Stimulated activated CD4-positive, alpha-beta T cell treated with anti-CD3 and anti-CD28 coated beads, Interleukin-15, amount 100 ng/mL, for 1 hour (primary cell): ENCODE results near the gene ITPR2.

ENCODE experiments used
- DNase-seq, 2 donors: peaks; one replicate each; pipeline ENCODE4 v3.0.0-alpha.2; 2020; ENCODE audit warnings: low read depth in 1 of 2, low spot score in 1 of 2

Gene ITPR2

DNA sequence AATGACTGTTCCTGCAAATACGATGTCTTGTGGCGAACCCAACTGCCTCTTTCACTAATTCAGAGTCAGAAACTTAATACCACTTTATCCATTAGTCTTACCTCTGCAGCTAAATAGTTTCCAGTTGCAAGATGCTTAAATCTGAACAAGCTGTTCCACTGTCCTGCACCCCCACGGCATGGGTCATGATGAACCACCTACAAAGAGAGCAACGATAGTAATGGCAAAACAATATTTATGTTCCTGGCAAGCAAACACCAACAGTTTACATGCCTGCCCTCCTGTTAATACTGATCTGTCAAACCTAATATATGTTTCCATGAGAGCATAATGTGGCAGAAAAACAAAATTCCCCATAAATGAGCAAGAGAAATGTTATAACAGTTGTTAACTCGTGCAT is 121.9 kb downstream of the ITPR2 start:
- DNase-seq = no peak

DNA sequence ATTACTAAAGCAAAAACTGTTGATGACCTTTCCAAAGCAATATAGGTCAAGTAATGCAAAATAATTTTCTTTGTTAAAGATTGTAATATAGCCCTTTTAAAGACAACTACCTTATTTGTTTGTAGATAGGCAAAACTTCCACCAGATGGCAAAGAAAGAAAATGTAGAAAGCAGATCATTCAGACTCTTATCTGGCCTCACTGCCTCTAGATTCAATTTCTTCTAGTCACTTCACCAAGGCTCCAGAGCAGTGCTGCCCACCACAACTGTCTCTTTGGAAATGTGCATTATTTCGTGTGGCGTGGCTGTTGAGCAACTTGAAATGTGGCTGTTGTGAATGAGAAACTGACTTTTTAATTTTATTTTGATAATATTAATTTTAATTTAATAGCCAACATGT is 127.1 kb downstream of the ITPR2 start:
- no peak for DNase-seq

DNA sequence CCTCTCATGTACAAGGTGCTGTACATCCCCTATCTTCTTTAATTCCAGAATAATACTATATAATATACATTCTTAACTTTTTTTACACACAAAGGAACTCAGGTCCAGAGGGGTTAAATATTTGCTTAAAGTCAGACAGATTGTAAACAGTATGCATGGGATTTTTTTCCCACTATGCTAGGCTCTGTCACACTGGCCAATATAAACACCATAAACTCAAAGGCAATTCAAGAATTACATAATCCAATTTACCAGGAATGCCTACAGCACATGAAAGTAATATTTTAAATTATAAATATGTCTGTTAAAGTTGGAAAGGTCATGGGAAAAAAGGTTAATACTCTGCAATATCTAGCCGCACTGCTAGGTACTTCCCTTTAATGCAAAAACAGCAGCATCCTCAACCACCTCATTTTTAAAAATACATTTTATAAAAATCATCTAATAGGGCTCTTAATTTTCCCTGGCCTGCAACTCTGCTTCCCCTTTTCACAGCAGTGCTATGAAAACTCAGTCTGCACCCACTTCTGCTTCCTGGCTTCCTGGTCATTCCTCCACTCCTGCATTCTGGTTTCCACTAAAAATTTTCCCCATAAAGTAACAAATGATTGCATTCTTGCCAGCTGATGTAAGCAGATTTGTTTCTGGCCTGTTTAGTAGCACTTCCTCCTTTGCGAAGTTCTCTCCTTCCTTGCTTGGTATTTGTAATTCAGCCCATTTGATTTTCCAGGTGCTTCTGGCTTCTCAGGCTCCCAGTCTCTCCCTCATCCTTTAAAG is 128.1 kb downstream of the ITPR2 start:
- DNase-seq = no peak

DNA sequence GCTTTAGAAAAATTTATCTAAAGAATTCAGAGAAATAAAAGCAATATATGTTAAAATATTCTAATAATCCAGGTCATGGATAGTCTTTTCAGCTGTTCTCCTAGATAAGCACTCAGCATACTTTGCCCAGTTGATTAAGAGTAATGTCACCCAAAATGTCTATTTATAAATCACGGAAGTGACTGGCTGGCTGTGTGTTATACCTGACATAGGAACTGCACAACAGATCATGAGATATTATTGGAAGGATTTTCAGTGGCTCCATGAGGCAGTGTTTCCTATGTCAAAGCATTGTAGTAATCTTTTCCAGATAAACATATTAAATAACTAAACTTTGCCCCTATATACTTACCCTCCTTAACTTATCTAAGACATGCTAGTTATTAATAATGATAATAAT is 128.8 kb downstream of the ITPR2 start:
- DNase-seq = no peak

DNA sequence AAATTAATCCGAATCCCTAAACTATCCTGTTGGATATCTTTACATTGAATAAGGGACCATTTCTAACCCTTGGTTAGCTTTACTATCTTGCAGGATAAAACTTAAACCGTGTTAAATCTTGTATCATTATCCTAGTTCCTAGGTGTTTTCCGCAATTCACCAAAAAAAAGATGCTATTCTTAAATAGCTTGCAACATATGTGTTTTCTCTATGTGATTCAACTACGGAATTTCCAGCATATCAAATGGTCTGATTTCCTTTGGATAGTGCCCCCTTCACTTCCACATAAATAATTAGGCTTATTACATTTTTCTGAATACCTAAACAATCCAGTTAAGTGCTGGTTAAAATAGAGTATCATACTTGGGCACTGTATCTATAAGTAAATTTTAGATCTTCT is 130.3 kb downstream of the ITPR2 start:
- no peak for DNase-seq

DNA sequence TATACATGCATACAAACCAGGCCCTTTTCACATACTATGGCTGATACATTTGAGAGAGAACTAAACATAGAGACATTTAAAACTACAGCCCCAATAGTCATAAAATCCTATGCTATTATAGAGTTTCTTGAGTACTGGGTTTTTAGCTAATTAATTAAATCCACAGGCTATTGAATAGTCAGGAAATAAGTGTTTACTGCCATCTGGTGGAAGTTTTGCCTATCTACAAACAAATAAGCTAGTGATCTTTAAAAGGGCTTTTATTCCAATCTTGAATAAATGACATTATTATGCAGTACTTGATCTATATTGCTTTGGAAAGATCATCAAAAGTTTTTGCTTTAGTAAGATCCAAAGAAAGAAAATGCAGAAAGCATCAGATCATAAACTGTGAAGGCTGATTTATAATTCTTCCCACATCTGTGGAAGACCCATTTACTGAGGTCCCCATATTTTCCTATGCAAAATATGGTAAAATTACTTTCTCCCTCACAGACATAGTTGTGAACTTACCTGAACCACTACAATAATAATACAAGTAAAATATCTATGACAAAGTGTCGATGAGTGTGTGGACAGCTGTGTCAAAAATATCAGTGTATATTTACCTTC is 131.3 kb downstream of the ITPR2 start:
- no peak for DNase-seq

DNA sequence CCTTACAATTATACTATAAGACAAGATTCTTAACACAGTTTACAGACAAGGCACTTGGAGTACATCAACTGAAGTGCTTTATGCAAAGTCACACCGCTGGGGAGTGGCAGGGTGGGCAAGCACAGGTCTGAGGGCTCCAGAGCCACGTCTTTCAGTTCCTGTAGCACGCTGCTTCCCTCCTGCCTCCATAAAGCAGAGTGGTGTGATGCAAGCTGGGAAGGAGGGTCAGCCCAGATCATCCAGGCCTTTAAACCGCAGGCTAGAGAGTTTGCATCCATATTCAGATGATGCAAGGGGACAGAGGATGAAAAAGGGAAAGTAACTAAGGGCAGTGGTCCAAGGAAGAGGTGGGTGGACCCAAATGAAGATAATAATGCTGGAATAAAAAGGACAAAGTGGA is 132.6 kb downstream of the ITPR2 start:
- no peak for DNase-seq

DNA sequence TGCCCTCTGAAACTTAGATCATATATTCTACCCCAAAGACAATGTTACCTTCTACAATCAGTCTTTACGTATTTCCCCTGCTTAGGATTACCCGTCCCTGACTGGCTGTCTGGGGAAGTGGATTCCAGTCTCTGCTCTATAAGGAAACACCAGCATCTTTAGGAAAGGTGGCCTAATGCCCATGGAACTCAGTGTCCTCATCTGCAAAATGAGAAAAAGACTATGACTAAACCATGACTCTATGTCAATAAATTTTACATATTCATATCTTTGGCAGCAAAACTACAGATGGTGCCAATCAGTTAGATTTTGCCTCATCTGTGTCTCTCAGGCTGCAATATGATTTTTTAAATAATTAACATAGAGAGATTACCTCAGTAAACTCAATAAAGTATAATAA is 133.8 kb downstream of the ITPR2 start:
- DNase-seq = no peak

DNA sequence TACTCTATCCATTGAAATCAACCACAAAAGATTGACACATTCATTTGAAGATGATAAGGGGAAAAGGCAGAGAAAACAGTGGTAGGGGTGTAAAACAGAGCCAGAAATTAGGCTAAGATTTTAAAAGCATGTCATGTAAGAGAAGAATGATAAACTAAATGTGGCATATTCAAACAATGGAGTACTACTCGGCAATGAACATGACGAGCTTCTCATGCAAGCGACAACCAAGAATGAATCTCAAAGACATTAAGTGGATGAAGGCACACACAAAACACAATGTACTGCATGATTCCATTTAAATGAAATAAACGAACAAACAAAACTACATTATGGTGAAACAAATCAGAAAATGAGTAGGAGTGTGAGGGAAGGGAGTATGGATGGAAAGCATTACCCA is 134.8 kb downstream of the ITPR2 start:
- DNase-seq = no peak

DNA sequence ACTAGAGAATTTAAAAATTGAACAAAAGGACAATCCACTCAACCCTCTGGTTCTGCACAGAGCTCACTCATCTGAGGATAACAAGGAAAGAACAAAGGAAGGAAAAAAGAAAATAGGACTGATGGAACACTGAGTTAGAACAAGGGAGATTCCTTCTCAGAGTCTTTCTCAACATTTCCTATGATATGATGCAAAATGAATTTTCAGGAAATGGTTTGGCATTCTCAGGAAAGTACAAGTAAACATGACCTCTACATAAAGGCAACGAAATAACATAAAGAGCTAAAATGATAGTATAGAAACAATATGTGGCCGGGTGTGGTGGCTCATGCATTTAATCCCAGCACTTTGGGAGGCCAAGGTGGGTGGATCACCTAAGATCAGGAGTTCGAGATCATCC is 135.8 kb downstream of the ITPR2 start:
- DNase-seq = no peak

DNA sequence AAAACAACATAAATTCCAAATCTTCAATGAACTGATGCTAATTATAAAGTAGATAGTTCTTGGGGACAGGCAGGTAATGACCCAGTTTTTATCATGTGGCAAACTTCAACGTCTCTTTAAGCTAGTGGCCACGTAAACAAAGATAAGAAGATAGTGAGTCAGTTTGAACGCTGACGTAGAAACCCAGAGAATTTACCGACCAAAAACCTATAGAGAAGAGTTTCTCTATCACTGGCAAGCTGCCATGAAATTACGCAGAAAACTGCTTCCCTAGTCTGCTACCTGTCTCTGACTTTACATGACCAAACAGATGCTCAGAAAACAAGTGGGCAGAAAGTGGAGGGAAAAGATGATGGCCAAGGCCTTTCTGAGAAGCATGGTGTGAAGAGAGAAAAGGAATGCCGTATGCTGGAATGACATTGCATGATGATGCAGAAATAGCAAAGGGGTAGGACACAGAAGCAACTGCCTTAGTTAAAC is 136.3 kb downstream of the ITPR2 start:
- DNase-seq = no peak

DNA sequence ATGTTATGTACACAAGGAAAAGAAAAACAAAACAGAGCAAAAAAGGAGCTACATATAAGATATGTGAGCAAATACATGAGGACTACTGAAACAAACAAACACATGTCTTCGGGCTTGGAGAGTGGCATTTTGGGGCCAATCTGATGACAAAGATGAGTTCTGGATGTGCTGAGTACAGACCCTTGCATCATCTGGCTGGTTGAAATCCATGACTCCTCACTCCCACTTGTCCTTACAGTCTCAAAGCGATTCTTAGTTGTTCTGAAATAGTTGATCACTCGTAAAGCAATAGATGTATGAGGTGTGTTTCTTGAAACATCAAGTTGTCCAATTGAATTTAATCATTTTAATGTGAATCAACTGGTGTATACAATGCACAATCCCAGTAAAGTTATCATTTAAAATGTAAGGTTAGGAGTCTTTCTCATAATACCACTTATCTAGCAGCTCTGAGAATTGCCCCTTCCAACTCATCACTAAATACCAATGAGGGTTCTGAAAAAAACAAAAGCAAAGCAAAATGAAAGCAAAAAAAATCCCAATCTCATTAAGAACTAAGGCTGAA is 136.9 kb downstream of the ITPR2 start:
- no peak for DNase-seq

DNA sequence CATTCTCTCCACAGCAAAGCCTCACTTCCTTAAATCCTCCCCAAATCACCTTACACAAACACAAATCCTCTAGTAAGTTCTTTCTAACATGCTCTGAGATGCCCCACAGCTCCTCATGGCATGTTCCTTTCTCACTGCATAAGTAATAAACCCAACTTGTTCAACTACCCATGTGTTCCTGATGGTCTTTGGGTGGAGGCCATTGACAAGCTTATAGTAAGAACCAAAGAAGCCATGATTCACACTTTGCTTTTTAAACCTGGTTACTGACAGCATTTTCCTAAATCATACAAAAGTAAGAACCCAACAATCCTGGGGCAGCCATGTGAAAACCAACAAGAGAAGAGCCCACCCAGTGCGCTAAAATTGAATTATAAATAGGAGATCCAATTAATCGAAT is 138.6 kb downstream of the ITPR2 start:
- no peak for DNase-seq

DNA sequence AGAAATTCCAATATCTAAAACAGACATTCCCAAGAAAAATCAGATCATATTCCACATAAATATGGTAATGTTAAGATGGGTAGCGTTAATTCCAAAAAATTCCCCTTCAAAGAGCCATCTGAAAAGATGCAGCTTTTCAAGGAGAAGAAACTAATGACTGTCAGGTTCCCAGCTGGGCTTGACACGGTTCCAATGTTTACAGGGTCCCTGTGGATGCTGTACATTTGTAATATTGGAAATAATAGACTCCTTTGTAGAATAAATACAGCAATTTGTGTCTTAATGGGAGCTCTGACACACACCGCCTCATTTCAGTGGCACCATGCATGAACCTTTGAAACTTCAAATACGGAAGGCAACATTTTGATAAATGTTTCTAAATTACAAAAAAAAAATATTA is 140.6 kb downstream of the ITPR2 start:
- no peak for DNase-seq

DNA sequence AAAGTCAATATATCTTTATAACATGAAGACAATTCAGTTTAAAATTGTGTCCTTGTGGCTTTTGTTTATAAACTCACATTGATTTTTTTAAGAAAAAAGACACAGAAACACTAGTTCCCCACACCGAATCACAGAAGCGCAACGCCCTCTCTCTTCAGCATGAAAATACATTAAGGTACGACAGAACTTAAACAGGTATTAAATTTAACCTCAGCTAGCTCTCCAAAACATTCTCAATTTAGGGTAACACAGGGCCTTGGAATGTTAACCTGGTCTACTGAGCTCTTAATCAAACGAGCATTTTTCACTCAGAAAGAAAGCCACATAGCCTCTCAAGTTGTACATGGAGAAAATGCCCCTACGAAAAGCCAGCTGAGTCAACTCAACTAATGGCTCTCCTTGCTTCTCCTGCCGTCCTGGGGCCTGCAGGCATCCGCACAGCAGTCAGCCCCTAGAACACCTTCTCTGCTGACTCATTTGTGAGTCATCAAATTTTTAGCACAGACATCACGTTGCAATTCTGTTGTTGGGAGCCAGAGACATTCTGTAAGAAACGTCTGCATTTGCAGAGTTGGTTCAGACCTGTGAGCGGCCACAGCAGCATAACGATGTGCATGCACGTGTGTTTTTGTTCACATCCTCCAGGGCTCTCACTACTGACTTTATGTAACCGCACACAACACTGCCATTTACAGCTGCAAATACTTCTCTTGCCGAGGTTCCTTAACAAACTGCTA is 141.6 kb downstream of the ITPR2 start:
- DNase-seq = no peak

DNA sequence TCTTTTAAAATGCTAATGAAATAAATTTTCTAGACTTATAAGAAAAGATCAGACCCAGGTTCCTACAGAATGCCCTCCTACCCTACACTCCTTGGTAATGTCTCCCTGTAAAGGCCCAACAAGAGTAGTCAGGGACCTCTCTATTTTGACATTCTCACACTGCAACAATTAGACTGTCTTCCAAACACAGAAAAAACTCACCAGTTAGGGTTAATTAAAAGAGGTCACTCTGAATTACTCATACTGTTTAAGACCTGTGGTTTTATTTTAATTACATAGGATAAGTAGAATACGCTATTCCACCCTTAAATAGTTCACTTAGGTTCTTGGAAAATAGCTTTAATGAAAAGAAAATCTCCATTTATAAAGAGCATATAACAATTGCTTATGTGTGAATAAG is 142.4 kb downstream of the ITPR2 start:
- no peak for DNase-seq

DNA sequence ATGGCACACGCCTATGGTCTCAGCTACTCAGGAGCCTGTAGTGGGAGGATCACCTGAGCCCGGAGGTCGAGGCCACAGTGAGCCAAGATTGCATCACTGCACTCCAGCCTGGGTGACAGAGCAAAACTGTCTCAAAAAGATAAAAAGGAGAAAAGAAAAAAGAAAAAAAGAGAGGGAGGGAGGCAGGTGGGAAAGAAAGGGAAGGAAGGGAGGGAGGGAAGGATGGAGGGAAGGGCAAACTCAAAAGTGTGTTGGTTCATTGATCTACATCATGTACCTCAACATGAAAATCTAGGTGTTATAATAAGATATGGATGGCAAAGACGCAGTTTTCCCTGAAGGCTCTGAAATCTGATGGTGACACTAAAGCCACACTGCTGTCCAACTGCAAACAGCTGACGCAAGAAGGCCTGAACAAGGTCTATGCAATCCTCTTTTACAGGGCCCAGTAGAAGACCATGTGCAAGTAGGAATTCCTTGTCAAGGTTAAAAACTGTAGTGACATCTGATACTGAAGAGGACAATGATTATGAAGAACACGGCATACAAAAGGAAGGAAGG is 143.6 kb downstream of the ITPR2 start:
- DNase-seq = no peak

DNA sequence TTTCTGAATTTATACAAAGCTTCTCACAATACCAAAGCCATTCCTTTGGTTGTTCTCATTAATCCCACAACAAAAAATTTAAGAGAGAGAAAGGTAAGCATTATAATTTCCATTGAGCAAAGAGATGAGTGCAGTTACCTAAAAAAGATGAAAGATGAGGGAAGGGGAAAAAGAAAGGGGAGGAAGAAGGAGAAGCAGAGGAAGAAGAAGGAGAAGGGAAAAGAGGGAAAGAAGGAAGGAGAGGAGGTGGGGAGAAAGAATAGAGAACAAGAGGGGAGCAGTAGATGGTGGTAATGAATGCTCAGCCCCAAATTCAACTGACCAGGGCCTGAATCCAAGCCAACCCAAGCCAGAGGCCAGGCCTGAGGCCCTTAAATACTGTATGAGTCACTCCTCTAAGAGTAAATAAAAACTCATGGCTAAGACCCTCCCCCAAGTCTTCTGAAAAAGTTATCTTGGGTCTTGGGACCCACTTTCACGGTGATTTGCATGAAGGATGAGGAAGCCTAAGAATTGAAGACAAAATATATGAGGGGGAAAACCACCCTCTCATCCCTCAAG is 144.6 kb downstream of the ITPR2 start:
- no peak for DNase-seq

DNA sequence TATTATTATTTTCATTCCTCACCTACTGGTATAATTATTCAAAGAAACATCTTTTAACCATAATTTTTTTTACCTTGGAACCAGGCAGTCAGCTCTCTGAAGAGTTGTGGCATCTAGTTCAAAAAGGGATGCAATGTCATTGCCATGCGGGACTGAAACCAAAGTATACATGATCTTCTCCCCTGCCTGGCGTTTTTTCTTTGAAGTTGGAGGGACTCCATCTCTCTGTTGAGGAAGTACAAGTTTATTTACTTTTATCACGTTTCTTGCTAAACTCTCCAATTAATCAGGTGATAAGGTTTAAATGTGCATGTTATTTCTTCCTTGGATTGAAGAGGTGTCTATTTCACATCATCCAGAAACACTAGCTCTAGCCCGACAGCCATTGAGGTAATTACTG is 146.6 kb downstream of the ITPR2 start:
- DNase-seq = no peak

DNA sequence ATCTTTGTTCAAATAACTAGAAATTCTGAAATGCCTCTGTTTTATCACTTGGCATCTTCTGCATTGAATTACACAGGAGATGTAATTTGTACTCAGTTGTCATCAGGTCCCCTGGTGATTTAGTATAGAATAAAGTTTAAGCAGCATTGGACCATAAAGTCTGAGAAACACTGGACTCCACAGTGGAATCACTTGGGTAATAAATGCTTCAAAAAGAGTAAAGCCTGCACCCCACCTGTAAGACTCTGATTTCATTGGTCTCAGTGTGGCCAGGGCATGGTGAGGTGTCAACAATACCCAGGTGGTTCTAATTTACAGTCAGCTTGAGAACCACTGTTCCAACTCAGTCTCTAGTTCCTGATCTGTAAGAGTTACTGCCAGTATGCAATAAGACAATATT is 148.9 kb downstream of the ITPR2 start:
- no peak for DNase-seq

DNA sequence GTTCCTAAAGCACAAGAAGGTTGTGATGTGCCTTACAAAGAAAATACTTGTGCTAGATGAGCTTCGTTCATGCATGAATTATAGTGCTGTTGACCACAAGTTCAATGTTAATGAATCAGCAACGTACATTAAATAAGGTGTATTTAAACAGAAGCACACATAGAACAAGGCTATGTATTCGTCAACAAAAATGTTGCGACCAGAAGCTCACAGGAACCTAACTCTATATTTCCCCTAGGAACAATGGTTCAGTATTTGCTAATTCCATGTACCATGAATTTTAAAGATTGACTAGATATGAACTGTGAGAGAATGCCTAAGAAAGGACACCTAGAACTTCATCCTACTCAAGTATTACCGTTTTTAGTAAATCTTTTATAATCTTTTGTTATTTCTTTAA is 149.6 kb downstream of the ITPR2 start:
- DNase-seq = no peak
